A549 (cell line): ENCODE measurements around the gene RPUSD2. TPM values are rescaled to one million over a fixed set of nuclear protein-coding genes. Genes with fewer than 3 reads are reported as not detected.
"Not testable (repeated sequence)": the region's sequence is repeated elsewhere in the genome, so short reads cannot be mapped to it uniquely, and the experiment has no call there.

Experiments used
- ATAC-seq, 2 experiments: fragments of 200-7000 bp in 1 of 2; fragments of >200 bp in 1 of 2; cut with Nextera tagmentation in 1 of 2; cut with Tn5 transposase in 1 of 2; 3 replicates each; pipeline versions ENCODE4 v1.8.0 to v1.9.1; 2018 to 2020; ENCODE audit warnings: mild to moderate bottlenecking in 1 of 2, moderate library complexity in 1 of 2
- CTCF ChIA-PET: fragments of 300-600 bp; sonication (Branson Sonifier 250); formaldehyde crosslinking; extraction: SDS; loops from one replicate; lab custom pipeline; 2021; ENCODE audit warnings: antibody characterized with exemption, inconsistent platforms; lab: Yijun Ruan, JAX
- POLR2A ChIA-PET: fragments of 350-600 bp; formaldehyde crosslinking; extraction: SDS; loops from one replicate; lab custom pipeline; 2021; ENCODE audit warnings: antibody characterized with exemption, inconsistent platforms; lab: Yijun Ruan, JAX
- DNase-seq, 2 experiments: peaks; one replicate each; pipeline versions ENCODE4 v3.0.0 to v3.0.0-alpha.2; 2011 to 2016; ENCODE audit warnings: low read depth in 1 of 2, low spot score in 1 of 2
- FAIRE-seq: peaks from 2 replicates; lab custom pipeline; 2011; peaks lifted over from hg19 to GRCh38; lab: Jason Lieb, UNC
- H3K27ac ChIP-seq, 2 experiments: fragments of >200 bp; sonication (Bioruptor Twin); formaldehyde crosslinking; 3 replicates each; pipeline ENCODE4 v1.5.1; 2016 to 2017
- H3K4me1 ChIP-seq: fragments of >200 bp; sonication (Bioruptor Twin); formaldehyde crosslinking; 3 replicates; pipeline ENCODE4 v1.6.1; 2016
- H3K4me2 ChIP-seq: fragments of >200 bp; sonication (Bioruptor Twin); formaldehyde crosslinking; 3 replicates; pipeline ENCODE4 v1.6.1; 2016
- H3K4me3 ChIP-seq: fragments of >200 bp; sonication (Bioruptor Twin); formaldehyde crosslinking; 3 replicates; pipeline ENCODE4 v1.5.1; 2016
- H3K9me3 ChIP-seq: fragments of >200 bp; sonication (Bioruptor Twin); formaldehyde crosslinking; 3 replicates; pipeline ENCODE4 v1.6.1; 2016
- CHD2 ChIP-seq: fragments of 150-350 bp; IDR thresholded peaks from 2 replicates; pipeline ENCODE4 v1.6.1; 2014; ENCODE audit warnings: low read length; ENCODE audit not compliant: partially characterized antibody
- HDAC2 ChIP-seq: fragments of 200-600 bp; sonication (generic); IDR thresholded peaks from 2 replicates; pipeline ENCODE4 v1.6.1; 2016
- HOXA7 ChIP-seq: fragments of 250-450 bp; sonication (Bioruptor Pico); IDR thresholded peaks from 2 replicates; pipeline ENCODE4 v1.5.0; 2020; ENCODE audit warnings: mild to moderate bottlenecking, moderate library complexity
- HOXB5 ChIP-seq: fragments of 250-450 bp; sonication (Bioruptor Pico); IDR thresholded peaks from 2 replicates; pipeline ENCODE4 v1.5.0; 2020; ENCODE audit warnings: mild to moderate bottlenecking, moderate library complexity
- KDM5A ChIP-seq: fragments of 200-600 bp; sonication (generic); IDR thresholded peaks from 2 replicates; pipeline ENCODE4 v1.6.1; 2016; ENCODE audit warnings: antibody characterized with exemption, mild to moderate bottlenecking
- MAFK ChIP-seq: fragments of 450-650 bp; IDR thresholded peaks from 2 replicates; pipeline ENCODE4 v1.6.1; 2014; ENCODE audit not compliant: partially characterized antibody
- MAZ ChIP-seq: fragments of 150-350 bp; IDR thresholded peaks from 2 replicates; pipeline ENCODE4 v1.6.1; 2014; ENCODE audit warnings: antibody characterized with exemption, low read depth, low read length, borderline replicate concordance
- MYC ChIP-seq: IDR thresholded peaks from 2 replicates; pipeline ENCODE4 v1.6.1; 2012; ENCODE audit warnings: mild to moderate bottlenecking, inconsistent platforms, low read length, improper control_type of control experiment, borderline replicate concordance
- RFX5 ChIP-seq: fragments of 450-650 bp; IDR thresholded peaks from 2 replicates; pipeline ENCODE4 v1.7.1; 2014; ENCODE audit warnings: antibody characterized with exemption, mild to moderate bottlenecking, moderate library complexity
- SMC3 ChIP-seq: fragments of >200 bp; sonication (Bioruptor Twin); formaldehyde crosslinking; IDR thresholded peaks from 3 replicates; pipeline ENCODE4 v1.6.1; 2018; ENCODE audit warnings: inconsistent platforms
- WGBS: methylation state at CpG from one replicate; pipeline ENCODE4 v1.1.6; 2017; ENCODE audit errors: missing lambda C conversion rate; 5-methylcytosine and 5-hydroxymethylcytosine counted together
- polyA plus RNA-seq, 4 experiments: library from polyadenylated mRNA; depleted of rRNA in 3 of 4; stranded (reverse); fragments of >200 nt; fragmentation: RNase III in 1 of 4; extraction: RNeasy Plus Mini Kit Qiagen cat#74134 plus additional on column Dnase treatment in 1 of 4; gene quantifications; 2 replicates in 3 of 4; 3 replicates in 1 of 4; pipeline ENCODE4 v1.2.3, GENCODE V29; 2011 to 2017
- TF ChIP-seq, protein P1 (sequence below): IDR thresholded peaks from 2 replicates; pipeline ENCODE4 v1.6.1; 2012
- TF ChIP-seq, protein P2 (sequence below): fragments of 250-450 bp; sonication (Bioruptor Pico); IDR thresholded peaks from 2 replicates; pipeline ENCODE4 v1.5.0; 2020; ENCODE audit warnings: low read depth, mild to moderate bottlenecking, moderate library complexity
- TF ChIP-seq, protein P3 (sequence below): fragments of 250-450 bp; sonication (Bioruptor Pico); IDR thresholded peaks from 2 replicates; pipeline ENCODE4 v1.5.0; 2021; ENCODE audit warnings: mild to moderate bottlenecking, moderate library complexity, borderline replicate concordance
- TF ChIP-seq, protein P4 (sequence below): fragments of 150-350 bp; IDR thresholded peaks from 2 replicates; pipeline ENCODE4 v1.6.1; 2014; ENCODE audit warnings: low read depth, mild to moderate bottlenecking, low read length

RPUSD2 gene
- polyA plus RNA-seq, 2 of the 4 experiments (the other 2 are of a cell fraction): 6.7 to 9.9 TPM

DNA sequence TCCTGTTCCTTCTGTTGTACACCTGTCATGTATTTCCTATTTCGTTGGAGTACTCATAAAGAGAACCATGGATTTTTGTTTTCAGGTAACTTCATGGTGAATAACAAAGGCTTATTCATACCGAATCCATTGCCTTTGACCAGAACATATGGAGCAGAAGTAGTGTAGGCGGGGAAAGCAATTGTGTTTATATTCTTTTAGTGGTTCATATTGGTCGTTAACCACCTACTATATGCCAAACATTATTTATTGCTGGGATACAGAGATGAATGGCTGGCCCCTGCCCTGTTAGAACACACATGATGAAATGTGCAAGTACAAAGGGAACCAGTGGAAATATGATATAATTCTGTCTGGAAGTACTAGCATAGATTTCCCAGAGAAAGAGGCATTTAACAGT lies 9.8 kb downstream of the RPUSD2 start:
- H3K4me1 ChIP-seq: no peaks in the 10 kb centered on the region
- POLR2A ChIA-PET: no interaction called here
- WGBS: 40% methylated on average over 4 of the region's 4 CpGs
- no peak for ATAC-seq
- no peak overlapping the region for H3K4me3 ChIP-seq
- no peak overlapping the region for H3K27ac ChIP-seq
- CTCF ChIA-PET: no interaction called here
- H3K4me2 ChIP-seq: no peak overlapping the region
- TF ChIP-seq MAFK: no peak
- TF ChIP-seq, protein P1, sequence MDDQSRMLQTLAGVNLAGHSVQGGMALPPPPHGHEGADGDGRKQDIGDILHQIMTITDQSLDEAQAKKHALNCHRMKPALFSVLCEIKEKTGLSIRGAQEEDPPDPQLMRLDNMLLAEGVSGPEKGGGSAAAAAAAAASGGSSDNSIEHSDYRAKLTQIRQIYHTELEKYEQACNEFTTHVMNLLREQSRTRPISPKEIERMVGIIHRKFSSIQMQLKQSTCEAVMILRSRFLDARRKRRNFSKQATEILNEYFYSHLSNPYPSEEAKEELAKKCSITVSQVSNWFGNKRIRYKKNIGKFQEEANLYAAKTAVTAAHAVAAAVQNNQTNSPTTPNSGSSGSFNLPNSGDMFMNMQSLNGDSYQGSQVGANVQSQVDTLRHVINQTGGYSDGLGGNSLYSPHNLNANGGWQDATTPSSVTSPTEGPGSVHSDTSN: no peak
- TF ChIP-seq, protein P2, sequence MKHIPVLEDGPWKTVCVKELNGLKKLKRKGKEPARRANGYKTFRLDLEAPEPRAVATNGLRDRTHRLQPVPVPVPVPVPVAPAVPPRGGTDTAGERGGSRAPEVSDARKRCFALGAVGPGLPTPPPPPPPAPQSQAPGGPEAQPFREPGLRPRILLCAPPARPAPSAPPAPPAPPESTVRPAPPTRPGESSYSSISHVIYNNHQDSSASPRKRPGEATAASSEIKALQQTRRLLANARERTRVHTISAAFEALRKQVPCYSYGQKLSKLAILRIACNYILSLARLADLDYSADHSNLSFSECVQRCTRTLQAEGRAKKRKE: no peak
- TF ChIP-seq RFX5: no peak
- no peak for TF ChIP-seq KDM5A
- TF ChIP-seq, protein P3, sequence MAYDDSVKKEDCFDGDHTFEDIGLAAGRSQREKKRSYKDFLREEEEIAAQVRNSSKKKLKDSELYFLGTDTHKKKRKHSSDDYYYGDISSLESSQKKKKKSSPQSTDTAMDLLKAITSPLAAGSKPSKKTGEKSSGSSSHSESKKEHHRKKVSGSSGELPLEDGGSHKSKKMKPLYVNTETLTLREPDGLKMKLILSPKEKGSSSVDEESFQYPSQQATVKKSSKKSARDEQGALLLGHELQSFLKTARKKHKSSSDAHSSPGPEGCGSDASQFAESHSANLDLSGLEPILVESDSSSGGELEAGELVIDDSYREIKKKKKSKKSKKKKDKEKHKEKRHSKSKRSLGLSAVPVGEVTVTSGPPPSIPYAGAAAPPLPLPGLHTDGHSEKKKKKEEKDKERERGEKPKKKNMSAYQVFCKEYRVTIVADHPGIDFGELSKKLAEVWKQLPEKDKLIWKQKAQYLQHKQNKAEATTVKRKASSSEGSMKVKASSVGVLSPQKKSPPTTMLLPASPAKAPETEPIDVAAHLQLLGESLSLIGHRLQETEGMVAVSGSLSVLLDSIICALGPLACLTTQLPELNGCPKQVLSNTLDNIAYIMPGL: no peak
- no peak for TF ChIP-seq HOXA7 (CRISPR knock-in tag)
- TF ChIP-seq, all 56 proteins: peak for 0
- DNase-seq (no peak), FAIRE-seq (no peak)
- no peaks in the 10 kb centered on the region for H3K9me3 ChIP-seq

DNA sequence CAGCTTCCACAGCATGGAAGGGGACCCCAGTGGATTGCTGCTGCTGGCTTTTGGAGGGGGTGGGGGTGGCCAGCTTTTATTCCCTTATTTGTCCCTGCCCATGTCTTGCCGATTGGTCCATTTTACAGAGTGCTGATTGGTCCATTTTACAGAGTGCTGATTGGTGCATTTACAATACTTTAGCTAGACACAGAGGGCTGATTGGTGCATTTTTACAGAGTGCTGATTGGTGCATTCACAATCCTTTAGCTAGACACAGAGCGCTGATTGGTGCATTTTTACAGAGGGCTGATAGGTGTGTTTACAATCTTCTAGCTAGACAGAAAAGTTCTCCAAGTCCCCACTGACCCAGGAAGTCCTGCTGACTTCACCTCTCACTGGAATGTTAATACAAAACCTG lies 12.7 kb downstream of the RPUSD2 start:
- FAIRE-seq, ATAC-seq, DNase-seq: not testable (repeated sequence)

DNA sequence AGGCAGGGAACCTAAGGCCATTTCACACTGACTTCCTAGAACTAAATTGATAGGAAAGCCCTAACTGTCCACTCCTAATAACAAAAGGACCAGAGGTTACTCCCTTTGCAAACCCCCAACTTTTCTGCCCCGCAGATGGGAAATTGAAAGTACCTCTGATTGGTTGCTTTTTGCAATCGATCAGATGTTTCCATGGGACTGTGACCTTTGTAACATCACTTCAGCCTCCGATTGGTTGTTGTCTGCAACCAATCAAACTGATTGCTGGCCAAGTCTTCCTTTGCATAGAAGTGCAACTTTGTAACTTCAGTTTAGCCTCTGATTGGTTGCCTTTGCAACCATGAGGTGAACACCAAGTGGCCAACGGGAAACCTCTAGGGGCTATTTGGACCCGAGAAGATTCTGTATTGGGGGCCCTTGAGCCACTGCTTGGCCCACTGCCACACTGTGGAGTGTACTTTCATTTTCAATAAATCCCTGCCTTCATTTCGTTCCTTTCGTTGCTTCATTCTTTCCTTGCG lies 13.7 kb downstream of the RPUSD2 start:
- TF ChIP-seq RFX5 (peak; percentile 88), SMC3 (no peak)
- TF ChIP-seq, all 56 proteins: peak for 1
- Histone ChIP-seq H3K4me2 (peak overlapping the region; percentile 84), H3K4me1 (peaks cover 9% of the 10 kb centered on the region; the same call in 2 of the 3 replicates), H3K9me3 (no peaks in the 10 kb centered on the region), H3K4me3 (peak overlapping the region; percentile 54), H3K27ac (peak overlapping the region; percentile 82 to 93)
- DNase-seq: peak; percentile 43 to 87
- no peak for FAIRE-seq
- ATAC-seq: peak; percentile 86 to 90
- POLR2A ChIA-PET: no interaction called here
- under 1% methylated on average over 8 of the region's 8 CpGs for WGBS
- CTCF ChIA-PET: no interaction called here

More for the DNA sequence above, 12.7 kb downstream of the RPUSD2 start:
- 38% methylated on average over 2 of the region's 2 CpGs for WGBS
- H3K4me2 ChIP-seq, CTCF ChIA-PET, H3K4me3 ChIP-seq, H3K27ac ChIP-seq, H3K4me1 ChIP-seq, H3K9me3 ChIP-seq: not testable (repeated sequence)
- POLR2A ChIA-PET: interaction anchor here (0.7 kb wide), 1 partner anchor 13 kb away, joined by 3 read pairs; the partner anchor contains the start of gene RPUSD2

DNA sequence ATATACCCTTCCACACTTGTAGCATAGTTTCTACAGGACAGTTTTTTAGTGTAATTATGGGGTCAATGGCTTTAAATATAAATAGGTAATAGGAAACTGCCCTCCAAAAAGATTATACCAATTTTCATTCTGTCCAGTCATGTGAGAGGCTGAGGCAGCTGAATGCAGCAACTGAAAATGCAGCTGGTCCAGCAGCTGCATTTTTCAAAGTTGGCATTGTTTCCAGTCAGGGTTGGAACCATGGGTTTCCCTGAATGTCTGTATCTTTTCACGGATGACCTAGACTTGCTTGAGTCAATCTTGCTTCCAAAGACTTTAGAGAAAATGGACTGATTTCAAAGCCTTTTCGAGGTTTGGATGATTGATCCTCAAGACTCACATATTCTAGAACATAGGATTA lies 15.1 kb downstream of the RPUSD2 start:
- H3K4me1 ChIP-seq: peaks cover 9% of the 10 kb centered on the region; the same call in 2 of the 3 replicates
- H3K4me3 ChIP-seq: peak overlapping the region; percentile 54
- POLR2A ChIA-PET: interaction anchor here (0.6 to 1.0 kb wide), 4 partner anchors 15 to 88 kb away, joined by 3 to 11 read pairs (median 4); partner anchors contain the start of genes CCDC32 and RPUSD2
- peak overlapping the region; percentile 84 for H3K4me2 ChIP-seq
- no peak for DNase-seq
- peak overlapping the region; percentile 82 to 93 for H3K27ac ChIP-seq
- no peak for ATAC-seq
- FAIRE-seq: no peak
- TF ChIP-seq HDAC2 (no peak), HOXB5 (CRISPR knock-in tag) (no peak), CHD2 (no peak), MAZ (no peak), MYC (no peak), HOXA7 (CRISPR knock-in tag) (no peak)
- TF ChIP-seq, protein P4, sequence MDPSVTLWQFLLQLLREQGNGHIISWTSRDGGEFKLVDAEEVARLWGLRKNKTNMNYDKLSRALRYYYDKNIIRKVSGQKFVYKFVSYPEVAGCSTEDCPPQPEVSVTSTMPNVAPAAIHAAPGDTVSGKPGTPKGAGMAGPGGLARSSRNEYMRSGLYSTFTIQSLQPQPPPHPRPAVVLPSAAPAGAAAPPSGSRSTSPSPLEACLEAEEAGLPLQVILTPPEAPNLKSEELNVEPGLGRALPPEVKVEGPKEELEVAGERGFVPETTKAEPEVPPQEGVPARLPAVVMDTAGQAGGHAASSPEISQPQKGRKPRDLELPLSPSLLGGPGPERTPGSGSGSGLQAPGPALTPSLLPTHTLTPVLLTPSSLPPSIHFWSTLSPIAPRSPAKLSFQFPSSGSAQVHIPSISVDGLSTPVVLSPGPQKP: no peak
- WGBS: 3% methylated on average over 2 of the region's 2 CpGs
- CTCF ChIA-PET: no interaction called here
- no peaks in the 10 kb centered on the region for H3K9me3 ChIP-seq
